Bronchus fibroblast of lung (primary cell): ENCODE data around the gene CLDN12. TPM values are rescaled to one million over a fixed set of nuclear protein-coding genes. Genes with fewer than 3 reads are reported as not detected.

Source experiments
- total RNA-seq: library from RNA; depleted of rRNA; stranded (reverse); fragments of >200 nt; gene quantifications from 2 replicates; pipeline ENCODE4 v1.2.3, GENCODE V29; 2015

The CLDN12 gene
- 14.5 and 17.2 TPM in 2 replicates for total RNA-seq

DNA sequence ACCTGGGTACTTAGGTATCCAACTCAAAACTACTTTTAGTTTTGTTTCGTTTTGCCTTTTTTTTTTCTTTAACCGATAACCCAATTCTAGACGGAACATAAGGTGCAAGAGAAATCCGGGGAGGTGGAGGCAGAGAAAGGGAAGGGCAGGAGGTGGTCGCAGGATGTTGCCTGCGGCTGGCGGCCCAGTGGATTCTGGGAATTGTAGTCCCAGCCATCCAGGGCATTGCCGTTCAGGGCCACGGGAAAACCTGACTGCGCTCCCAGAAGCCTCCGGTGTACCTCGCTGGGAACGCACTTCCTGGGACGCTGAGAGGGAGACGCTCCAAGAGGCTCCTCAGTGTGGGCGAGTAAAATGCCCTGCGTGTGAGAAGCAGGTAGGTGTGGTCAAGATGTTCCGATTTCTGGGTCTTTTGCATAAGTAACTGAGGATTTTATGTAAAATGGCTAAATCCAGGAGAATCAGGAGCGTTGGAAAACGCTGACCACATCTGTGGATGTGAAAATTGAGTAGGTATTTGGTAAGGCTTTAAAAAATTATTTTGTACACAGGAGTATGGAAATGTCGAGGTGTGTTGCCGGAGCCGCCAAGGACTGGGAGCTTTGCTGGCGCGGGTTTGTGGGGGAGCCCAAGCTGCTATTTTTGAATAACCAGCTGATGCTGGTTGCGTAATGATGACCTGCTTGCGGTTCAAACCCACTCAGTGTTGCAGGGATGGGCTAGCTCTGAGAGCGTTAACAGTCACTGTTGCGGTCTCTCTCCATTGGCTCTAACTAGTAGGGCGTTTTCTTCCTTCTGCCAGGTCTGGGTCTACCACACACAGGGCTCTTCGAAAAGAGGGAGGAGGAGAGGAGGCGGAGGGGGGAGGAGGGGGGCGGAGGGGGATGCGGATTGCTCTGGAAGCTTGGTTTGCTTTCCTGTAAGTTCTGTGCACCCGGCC, at the start of gene CLDN12:
Gene CLDN12 (plus strand): TSS at position 288 of the 940 bp plus-strand sequence. CDS start 9,216 bp downstream, outside the sequence.

Other genes with a start within 250 kb of the CLDN12 start
- gene STEAP1, start 249.0 kb upstream of the CLDN12 start, total RNA-seq: 30.0 and 39.5 TPM in 2 replicates
- gene STEAP2, start 191.7 kb upstream of the CLDN12 start, total RNA-seq: 5.5 and 6.8 TPM in 2 replicates
- 0.30 and 0.67 TPM in 2 replicates for gene CFAP69, start 158.3 kb upstream of the CLDN12 start, total RNA-seq
- gene FAM237B, start 82.2 kb upstream of the CLDN12 start, total RNA-seq: not detected in 2 replicates
- gene GTPBP10, start 56.7 kb upstream of the CLDN12 start, total RNA-seq: 13.2 and 17.5 TPM in 2 replicates
- gene PTTG1IP2, start 66.2 kb downstream of the CLDN12 start, total RNA-seq: not detected in 2 replicates
- 10.7 and 12.1 TPM in 2 replicates for gene CDK14, start 192.9 kb downstream of the CLDN12 start, total RNA-seq